HEK293T (cell line): ENCODE results near the gene NAALAD2.

Experiments
- ARNT ChIP-seq: fragments of 450-650 bp; IDR thresholded peaks from 2 replicates; pipeline ENCODE4 v1.6.1; 2017; ENCODE audit warnings: mild to moderate bottlenecking
- HDGF ChIP-seq: fragments of 450-650 bp; IDR thresholded peaks from 2 replicates; pipeline ENCODE4 v1.6.1; 2017; ENCODE audit warnings: antibody characterized with exemption, borderline replicate concordance
- SUZ12 ChIP-seq: fragments of 450-650 bp; IDR thresholded peaks from 2 replicates; pipeline ENCODE4 v1.6.1; 2016; ENCODE audit warnings: mild to moderate bottlenecking
- TARDBP ChIP-seq: fragments of 450-650 bp; IDR thresholded peaks from 2 replicates; pipeline ENCODE4 v1.6.1; 2016
- TF ChIP-seq, protein P1 (sequence below): fragments of 450-650 bp; IDR thresholded peaks from 2 replicates; pipeline ENCODE4 v1.6.1; 2016

GRCh38 chr11:90216611-90217010, 82.1 kb downstream of the NAALAD2 start:
- TF ChIP-seq SUZ12: no peak
- TF ChIP-seq HDGF: no peak
- TF ChIP-seq, protein P1, sequence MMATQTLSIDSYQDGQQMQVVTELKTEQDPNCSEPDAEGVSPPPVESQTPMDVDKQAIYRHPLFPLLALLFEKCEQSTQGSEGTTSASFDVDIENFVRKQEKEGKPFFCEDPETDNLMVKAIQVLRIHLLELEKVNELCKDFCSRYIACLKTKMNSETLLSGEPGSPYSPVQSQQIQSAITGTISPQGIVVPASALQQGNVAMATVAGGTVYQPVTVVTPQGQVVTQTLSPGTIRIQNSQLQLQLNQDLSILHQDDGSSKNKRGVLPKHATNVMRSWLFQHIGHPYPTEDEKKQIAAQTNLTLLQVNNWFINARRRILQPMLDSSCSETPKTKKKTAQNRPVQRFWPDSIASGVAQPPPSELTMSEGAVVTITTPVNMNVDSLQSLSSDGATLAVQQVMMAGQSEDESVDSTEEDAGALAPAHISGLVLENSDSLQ: no peak
- TF ChIP-seq ARNT: no peak
- TF ChIP-seq TARDBP: no peak
